Loucy (cell line): ENCODE measurements around the gene GIT1.

Experiments
- CTCF ChIP-seq: fragments of 200-600 bp; sonication (generic); conservative IDR thresholded peaks from 2 replicates; pipeline ENCODE4 v1.5.1; 2014; ENCODE audit warnings: mild to moderate bottlenecking, antibody characterized with exemption, low read length
- EZH2phosphoT487 ChIP-seq: fragments of 200-600 bp; IDR thresholded peaks from 2 replicates; pipeline ENCODE4 v1.6.1; 2018; ENCODE audit warnings: antibody characterized with exemption, mild to moderate bottlenecking, moderate library complexity, borderline replicate concordance

GRCh38 chr17:29613856-29614255 lies 24.4 kb upstream of the GIT1 start:
- TF ChIP-seq CTCF (no peak), EZH2phosphoT487 (no peak)
